Left lung (tissue), 10 donors: ENCODE measurements around the gene UNC119. TPM values are rescaled to one million over a fixed set of nuclear protein-coding genes. Genes with fewer than 3 reads are reported as not detected.

Experiments used
- ATAC-seq: fragments of 200-7000 bp; cut with Tn5 transposase; one replicate; pipeline ENCODE4 v1.9.1; 2020; ENCODE audit warnings: moderate library complexity
- DNase-seq, 4 donors: peaks; one replicate each; pipeline ENCODE4 v3.0.0-alpha.2; 2013 to 2020
- H3K27ac ChIP-seq, 2 donors: fragments of 200-600 bp; sonication (generic) in 1 of 2; one replicate each; pipeline versions ENCODE4 v1.5.0 to v1.8.0; 2020 to 2021
- H3K27me3 ChIP-seq, 2 donors: fragments of 200-600 bp; sonication (generic) in 1 of 2; one replicate each; pipeline versions ENCODE4 v1.5.0 to v1.8.0; 2020 to 2021
- H3K36me3 ChIP-seq, 2 donors: fragments of 200-600 bp; sonication (generic) in 1 of 2; one replicate each; pipeline versions ENCODE4 v1.5.0 to v1.8.0; 2020 to 2021
- H3K4me1 ChIP-seq, 2 donors: fragments of 200-600 bp; one replicate each; pipeline ENCODE4 v1.8.0; 2021
- H3K4me3 ChIP-seq, 2 donors: fragments of 200-600 bp; sonication (generic) in 1 of 2; one replicate each; pipeline versions ENCODE4 v1.5.0 to v1.8.0; 2020 to 2021; ENCODE audit warnings: mild to moderate bottlenecking in 1 of 2
- H3K9me3 ChIP-seq, 2 donors: fragments of 200-600 bp; sonication (generic) in 1 of 2; one replicate each; pipeline versions ENCODE4 v1.5.0 to v1.8.0; 2020 to 2021
- CTCF ChIP-seq, 2 donors: fragments of 200-600 bp; sonication (generic) in 1 of 2; IDR thresholded peaks; one replicate each; pipeline versions ENCODE4 v1.5.0 to v1.8.0; 2021; ENCODE audit warnings: antibody characterized with exemption in 2 of 2
- intact Hi-C, 2 donors: fragments of 100-400 bp; cut with DNase I; formaldehyde crosslinking; loops; one replicate each; pipeline versions ENCODE4 v1.11.2 to v1.14.2; 2022
- polyA plus RNA-seq, 6 donors: library from polyadenylated mRNA; unstranded; fragments of 120-200 nt; gene quantifications; one replicate each; pipeline ENCODE4 v1.2.1, GENCODE V29; 2013; ENCODE audit not compliant: insufficient read length in 6 of 6
- total RNA-seq, 2 donors: library from RNA; stranded (reverse); fragmentation: NEBNext Ultra II Directional; extraction: Animal tissue kit (Norgen Biotek cat#: 25700); gene quantifications; one replicate each; pipeline ENCODE4 v1.2.1, GENCODE V29; 2021
- donor health status: DM: no; HTN: yes; CAD: no.
- donor health status: DM: no; HTN: no; CAD: no.

Gene UNC119
- total and polyA plus RNA-seq, 8 donors: 25.7 to 36.7 (median 34.4) TPM

- Histone ChIP-seq H3K9me3 (no peaks in the 10 kb centered on the region), H3K27ac (no peak overlapping the region), H3K4me3 (no peak overlapping the region), H3K4me1 (peaks cover 7 to 45% of the 10 kb centered on the region in 2 donors), H3K27me3 (no peaks in the 10 kb centered on the region), H3K36me3 (peaks cover 0 to 4% of the 10 kb centered on the region in 2 donors)
- ATAC-seq: no peak
- TF ChIP-seq CTCF (IDR thresholded peaks at IDR 0.05): no peak
- DNase-seq: no peak
- intact Hi-C loops: no loop called here
These were observed 21.1 kb upstream of the UNC119 start for GRCh38 chr17:28573521-28573920.

GRCh38 chr17:28573040-28573380 is 20.6 kb upstream of the UNC119 start:
- DNase-seq (no peak), ATAC-seq (no peak)
- Histone ChIP-seq H3K36me3 (no peaks in the 10 kb centered on the region), H3K27me3 (no peaks in the 10 kb centered on the region), H3K9me3 (no peaks in the 10 kb centered on the region), H3K4me1 (peaks cover 7 to 50% of the 10 kb centered on the region in 2 donors), H3K4me3 (no peak overlapping the region), H3K27ac (no peak overlapping the region)
- intact Hi-C loops: no loop called here
- no peak for TF ChIP-seq CTCF (IDR thresholded peaks at IDR 0.05)

DNA sequence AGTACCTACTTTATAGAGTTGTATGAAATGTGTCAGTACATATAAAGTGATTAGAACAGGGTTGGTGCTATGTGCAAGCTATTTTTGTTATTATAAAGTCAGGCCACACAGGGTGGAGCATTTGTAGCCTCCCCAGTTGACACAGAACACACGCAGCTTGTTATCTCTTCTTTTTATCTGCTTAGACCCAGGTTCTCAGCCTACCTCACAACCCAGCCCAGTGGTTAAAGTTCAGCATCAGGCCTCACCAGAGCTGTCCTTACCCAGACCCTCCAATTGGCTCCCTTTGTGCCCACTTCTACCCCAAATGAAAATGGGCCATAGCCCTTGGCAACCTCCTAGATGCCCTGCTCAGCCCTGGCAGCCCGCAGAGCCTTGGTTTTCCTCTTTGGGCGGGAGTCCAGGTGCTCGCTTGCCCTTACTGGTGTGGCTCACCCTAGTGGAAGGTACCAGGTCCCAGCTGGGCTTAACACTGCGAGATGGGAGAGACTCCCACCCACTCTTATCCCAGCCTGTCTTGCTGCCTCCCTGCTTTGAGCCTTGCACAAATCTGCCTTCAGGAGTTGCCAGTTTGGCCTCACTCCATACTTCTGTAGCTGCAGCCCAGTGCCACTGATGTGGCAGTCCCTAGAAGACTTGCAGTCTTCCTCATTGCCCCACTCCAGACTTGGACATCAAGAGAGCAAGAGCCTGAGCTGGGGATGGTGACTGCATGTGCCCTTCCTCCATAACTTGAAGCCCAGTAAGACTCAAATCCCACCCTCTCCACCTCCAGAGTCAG is 20.0 kb upstream of the UNC119 start:
- Histone ChIP-seq H3K4me3 (peak overlapping the region in 1 of 2 donors; percentile 99), H3K9me3 (no peaks in the 10 kb centered on the region), H3K27ac (peak overlapping the region in 1 of 2 donors; percentile 83), H3K4me1 (peaks cover 7 to 56% of the 10 kb centered on the region in 2 donors), H3K36me3 (no peaks in the 10 kb centered on the region), H3K27me3 (no peaks in the 10 kb centered on the region)
- intact Hi-C loops: no loop called here
- DNase-seq: no peak
- TF ChIP-seq CTCF (IDR thresholded peaks at IDR 0.05): no peak
- ATAC-seq: no peak

DNA sequence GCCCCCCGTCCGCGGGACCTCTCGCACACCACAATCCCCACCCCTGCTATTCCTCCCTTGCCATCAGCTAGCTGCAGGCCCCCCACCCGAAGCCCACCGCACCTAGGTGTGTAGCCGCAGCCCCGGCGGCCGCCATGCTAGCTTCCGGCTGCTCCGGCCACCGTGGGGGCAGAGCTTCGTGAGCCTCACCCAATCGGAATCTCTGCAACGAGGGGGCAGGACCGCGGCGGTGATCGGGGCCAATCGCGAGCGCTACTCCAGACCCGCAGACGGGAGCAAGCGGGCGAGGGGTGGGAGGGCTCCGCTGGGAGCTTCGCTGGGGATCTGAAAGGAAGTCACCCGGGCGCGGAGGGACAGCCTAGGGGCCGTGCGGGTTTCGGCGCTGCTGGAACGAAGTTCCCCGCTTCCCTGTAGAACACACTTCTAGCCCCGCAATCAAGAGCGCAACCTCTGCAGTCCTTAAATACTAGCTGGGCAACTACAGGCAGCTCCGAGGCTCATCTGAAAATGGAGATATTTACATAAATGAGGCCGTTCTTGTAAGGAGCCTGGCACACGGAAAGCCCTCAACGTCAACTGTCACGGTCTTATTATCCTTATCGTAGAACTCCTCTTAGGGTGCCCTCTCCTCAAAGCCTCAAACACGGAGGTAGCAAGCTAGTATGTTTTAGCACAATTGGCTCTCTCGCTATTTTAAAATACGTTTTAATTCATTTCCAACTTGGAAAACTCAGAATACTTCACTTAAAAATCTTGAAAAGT is 19.1 kb upstream of the UNC119 start, which contains the start of gene PIGS:
Gene PIGS (minus strand): TSS at position 164 of the 762 bp plus-strand sequence. CDS start 28 bp downstream, at position 136.
- H3K4me1 ChIP-seq: peaks cover 7 to 53% of the 10 kb centered on the region in 2 donors
- peak; percentile 99 for ATAC-seq
- DNase-seq: peak; percentile 90 to 99 (median 96)
- peak within 1 kb of the TSS; percentile 98 to 99 for H3K4me3 ChIP-seq
- peaks cover 0 to 2% of the 10 kb centered on the region in 2 donors for H3K36me3 ChIP-seq
- no peaks in the 10 kb centered on the region for H3K27me3 ChIP-seq
- H3K9me3 ChIP-seq: no peaks in the 10 kb centered on the region
- intact Hi-C loops: no loop called here
- TF ChIP-seq CTCF (IDR thresholded peaks at IDR 0.05): no peak
- H3K27ac ChIP-seq: peak within 1 kb of the TSS; percentile 55 to 83
